Suprapubic skin (tissue), 3 donors: ENCODE data around the gene ASB18.

Experiments
- CTCF ChIP-seq, 2 donors: fragments of 200-600 bp in 1 of 2; fragments of 450-650 bp in 1 of 2; sonication (generic) in 1 of 2; IDR thresholded peaks; one replicate each; pipeline ENCODE4 v1.5.1; 2016 to 2019; ENCODE audit warnings: antibody characterized with exemption in 2 of 2, mild to moderate bottlenecking in 1 of 2, moderate library complexity in 1 of 2
- EP300 ChIP-seq: sonication (generic); formaldehyde crosslinking; IDR thresholded peaks from one replicate; pipeline ENCODE4 v1.6.1; 2017; ENCODE audit warnings: antibody characterized with exemption

- TF ChIP-seq EP300 (no peak), CTCF (IDR thresholded peaks at IDR 0.05) (no peak)
These were observed 54.7 kb downstream of the ASB18 start for GRCh38 chr2:236209535-236209934.
